Activated CD8-positive, alpha-beta memory T cell treated with anti-CD3 and anti-CD28 coated beads for 36 hours (primary cell): ENCODE data around the gene EML6. TPM values are rescaled to one million over a fixed set of nuclear protein-coding genes. Genes with fewer than 3 reads are reported as not detected.

Experiments
- CTCF ChIA-PET: fragments of 350-600 bp; sonication (Branson Sonifier 250); formaldehyde crosslinking; loops from one replicate; lab custom pipeline; 2021; ENCODE audit warnings: antibody characterized with exemption; lab: Charles Lee
- POLR2A ChIA-PET: fragments of 350-600 bp; sonication (Branson Sonifier 250); formaldehyde crosslinking; loops from one replicate; lab custom pipeline; 2021; ENCODE audit warnings: antibody characterized with exemption; lab: Charles Lee
- total RNA-seq, 2 experiments: library from RNA; stranded (reverse); gene quantifications; one replicate each; pipeline ENCODE4 v1.2.3, GENCODE V29; 2021

Gene EML6
- total RNA-seq, 2 experiments from 2014 or later, result 0.89 to 1.7 TPM

DNA sequence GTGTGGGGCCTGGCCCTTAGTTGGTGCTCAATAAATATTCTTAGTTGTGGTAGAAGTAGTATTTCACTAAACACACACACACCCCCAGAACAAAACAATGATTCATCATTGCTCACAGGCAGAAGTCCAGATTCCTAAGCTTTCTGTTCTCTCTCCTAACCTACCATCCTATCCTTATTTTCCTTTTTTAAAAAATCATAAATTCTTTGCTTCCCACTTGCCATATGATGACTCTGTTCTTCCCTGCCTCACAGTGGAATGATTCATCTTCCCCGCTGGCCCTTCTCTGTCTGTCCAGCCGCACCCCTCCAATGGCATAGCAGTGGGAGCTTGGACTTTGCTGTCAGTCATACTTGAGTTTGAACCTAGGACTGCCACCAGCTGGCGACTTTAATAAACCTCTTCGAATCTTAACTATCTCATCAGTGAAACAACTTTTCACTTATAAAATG lies 5.2 kb downstream of the EML6 start:
- ChIA-PET POLR2A (no interaction called here), CTCF (no interaction called here)

GRCh38 chr2:54735636-54736035 lies 12.2 kb downstream of the EML6 start:
- ChIA-PET POLR2A (no interaction called here), CTCF (no interaction called here)

DNA sequence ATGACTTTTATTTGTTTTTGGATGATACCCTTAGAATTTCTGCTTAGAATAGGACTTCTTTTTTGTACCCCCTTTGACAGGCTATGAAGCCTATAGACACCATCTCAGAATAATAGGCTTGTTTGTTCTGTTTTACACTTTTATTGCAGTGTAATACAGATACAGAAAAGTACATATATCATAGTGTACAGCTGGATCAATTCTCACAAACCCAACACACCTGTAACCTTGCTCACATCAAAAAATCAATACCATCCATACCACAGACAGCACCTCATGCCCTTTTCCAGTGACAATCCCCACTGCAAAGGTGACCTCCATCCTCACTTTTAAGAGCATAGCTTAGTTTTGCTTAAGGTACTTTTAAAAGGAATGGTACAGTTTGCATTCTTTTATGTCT lies 14.8 kb downstream of the EML6 start:
- ChIA-PET POLR2A (no interaction called here), CTCF (no interaction called here)

DNA sequence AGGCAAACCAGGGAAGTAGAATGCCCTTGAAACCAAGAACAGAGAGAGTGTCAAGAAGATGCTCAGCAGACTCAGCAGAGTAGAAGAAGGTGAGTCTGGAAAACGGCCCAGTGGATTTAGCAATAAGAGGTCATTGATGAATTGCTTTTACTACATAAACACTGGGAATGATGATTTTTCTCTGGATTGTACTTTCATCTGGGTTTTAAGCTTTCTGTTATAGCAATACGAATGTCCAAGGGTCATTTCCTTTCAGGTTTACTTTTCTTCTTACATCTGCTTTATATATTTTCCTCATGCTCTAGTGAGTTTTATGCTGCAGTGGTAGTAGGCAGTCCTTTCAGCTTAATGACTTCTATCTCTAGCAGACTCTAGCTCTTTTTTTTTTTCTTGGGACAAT lies 16.9 kb downstream of the EML6 start:
- CTCF ChIA-PET, result no interaction called here

DNA sequence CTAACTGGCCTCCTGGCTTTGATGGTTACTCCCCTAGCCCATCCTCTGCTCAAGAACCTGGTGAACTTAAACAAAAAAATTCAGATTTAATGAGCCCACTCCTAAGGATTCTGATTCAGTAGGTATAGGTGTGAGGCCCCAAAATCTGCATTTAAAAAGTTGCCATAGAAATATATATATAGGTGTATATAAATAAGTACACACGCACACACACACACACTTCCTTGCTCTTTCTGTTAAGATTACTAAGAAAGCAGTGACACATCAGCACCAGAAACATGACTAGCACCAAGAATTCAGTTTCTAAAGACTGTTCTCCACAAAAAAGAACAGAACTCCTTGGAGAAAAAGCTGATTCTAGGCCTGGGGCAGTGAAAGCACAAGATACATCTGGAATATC lies 17.8 kb downstream of the EML6 start:
- CTCF ChIA-PET, result no interaction called here

More for the DNA sequence above, 16.9 kb downstream of the EML6 start:
- POLR2A ChIA-PET, result no interaction called here

DNA sequence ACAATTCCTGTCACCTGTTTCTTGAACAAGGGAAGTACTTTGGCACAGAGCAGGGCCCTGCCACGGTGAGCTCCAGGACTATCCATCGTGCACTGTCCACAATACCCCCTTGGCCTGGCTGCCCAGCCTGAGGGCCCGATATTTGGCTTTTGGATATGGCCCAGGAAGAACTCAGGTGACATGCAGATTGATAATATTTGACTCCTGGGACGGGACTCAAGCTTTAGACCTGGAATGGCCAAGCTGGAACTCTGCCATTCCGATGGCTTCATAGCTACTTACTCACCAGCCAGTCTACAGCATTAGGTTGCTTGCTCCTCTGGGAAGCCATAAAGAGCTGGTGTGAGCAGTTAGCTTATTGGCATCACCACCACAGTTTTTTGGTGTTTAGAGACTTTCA lies 26.6 kb downstream of the EML6 start:
- ChIA-PET CTCF (no interaction called here), POLR2A (no interaction called here)

More for the DNA sequence above, 17.8 kb downstream of the EML6 start:
- POLR2A ChIA-PET, result no interaction called here

DNA sequence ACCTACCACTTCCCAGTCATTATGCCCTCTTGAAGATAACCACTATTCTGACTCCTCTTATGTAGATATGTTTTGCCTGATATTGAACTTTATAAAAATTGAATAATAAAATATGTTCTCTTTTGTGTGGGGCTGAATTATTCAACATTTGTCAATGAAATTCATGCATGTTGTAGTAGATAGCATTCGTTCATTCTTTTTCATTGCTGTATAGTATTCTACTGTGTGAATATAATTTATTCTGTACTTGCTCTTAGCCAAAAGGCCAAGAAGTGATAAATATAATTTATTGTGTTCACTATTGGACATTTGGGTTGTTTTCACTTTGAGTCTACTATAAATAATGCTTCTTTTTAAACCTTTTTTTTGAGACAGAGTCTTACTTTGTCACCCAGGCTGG lies 29.0 kb downstream of the EML6 start:
- POLR2A ChIA-PET, result no interaction called here
- CTCF ChIA-PET, result no interaction called here

DNA sequence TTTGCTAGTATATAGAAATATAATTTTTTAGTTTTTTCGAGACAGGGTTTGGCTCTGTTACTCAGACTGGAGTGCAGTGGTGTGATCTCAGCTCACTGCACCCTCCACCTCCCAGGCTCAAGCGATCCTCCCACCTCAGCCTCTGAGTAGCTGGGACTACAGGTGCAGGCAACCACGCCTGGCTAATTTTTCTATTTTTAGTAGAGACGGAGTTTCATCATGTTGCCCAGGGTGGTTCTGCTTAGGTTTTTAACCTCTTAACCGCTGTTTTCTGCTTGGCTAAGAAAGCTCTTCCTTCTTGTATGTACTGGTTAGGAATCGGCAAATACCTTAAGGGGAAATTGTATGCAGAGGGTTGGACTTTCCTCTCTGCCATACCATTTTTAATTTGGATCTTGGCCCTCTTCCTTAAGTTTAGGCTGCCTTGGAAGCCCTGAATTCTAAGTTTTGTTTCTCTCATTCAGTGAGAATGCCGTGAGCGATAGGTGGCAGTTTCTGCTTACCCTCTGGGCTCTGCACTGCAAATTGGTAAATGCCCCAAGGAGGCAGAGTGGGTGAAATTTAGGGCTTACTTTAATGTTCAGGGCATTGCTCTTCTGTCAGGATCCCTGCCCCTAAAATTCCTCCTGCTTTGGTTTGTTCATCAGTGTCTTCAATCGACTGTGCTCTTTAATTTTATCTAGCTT lies 32.3 kb downstream of the EML6 start:
- CTCF ChIA-PET, result no interaction called here
- POLR2A ChIA-PET, result no interaction called here

- ChIA-PET CTCF (no interaction called here), POLR2A (no interaction called here)
Measured at GRCh38 chr2:54757500-54757899, 34.0 kb downstream of the EML6 start.

GRCh38 chr2:54758951-54759350 lies 35.5 kb downstream of the EML6 start:
- CTCF ChIA-PET, result no interaction called here
- POLR2A ChIA-PET, result no interaction called here

- POLR2A ChIA-PET, result no interaction called here
- CTCF ChIA-PET, result no interaction called here
Measured at GRCh38 chr2:54760310-54760709, 36.8 kb downstream of the EML6 start.

DNA sequence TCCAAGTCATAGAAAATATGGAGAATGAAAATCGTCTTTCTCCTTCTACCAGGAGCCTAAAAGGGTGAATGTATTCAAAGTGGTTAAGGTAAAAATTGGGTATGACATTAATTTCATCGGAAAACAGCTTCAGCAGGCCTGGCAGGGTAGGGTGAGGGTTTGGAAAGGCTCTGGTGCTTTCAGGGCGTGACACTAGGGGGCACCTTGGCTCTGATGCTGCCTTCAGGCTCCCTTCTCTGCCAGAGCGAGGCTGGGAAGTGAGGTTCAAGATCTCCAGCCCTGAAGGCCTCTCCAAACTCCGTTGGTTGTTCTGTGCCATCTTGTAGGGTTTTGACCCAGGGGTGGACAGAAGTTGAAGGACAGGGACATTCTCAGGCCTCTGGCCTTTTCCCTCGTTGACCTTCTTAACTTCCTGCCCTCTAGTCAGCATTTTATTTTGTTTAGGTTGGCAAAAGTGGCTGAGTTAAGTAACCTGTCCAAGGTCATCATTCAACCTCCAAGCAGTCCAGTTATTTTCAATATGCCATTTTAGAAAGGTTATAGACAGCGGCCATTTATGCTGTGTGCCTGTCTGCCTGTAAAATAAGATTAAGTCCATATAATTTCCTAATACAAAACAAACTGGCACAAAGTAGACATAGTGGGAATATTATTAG lies 40.3 kb downstream of the EML6 start:
- ChIA-PET POLR2A (no interaction called here), CTCF (interaction anchor here (0.5 kb wide), 1 partner anchor 353 kb away, joined by 3 read pairs; no protein-coding TSS in a partner anchor)

DNA sequence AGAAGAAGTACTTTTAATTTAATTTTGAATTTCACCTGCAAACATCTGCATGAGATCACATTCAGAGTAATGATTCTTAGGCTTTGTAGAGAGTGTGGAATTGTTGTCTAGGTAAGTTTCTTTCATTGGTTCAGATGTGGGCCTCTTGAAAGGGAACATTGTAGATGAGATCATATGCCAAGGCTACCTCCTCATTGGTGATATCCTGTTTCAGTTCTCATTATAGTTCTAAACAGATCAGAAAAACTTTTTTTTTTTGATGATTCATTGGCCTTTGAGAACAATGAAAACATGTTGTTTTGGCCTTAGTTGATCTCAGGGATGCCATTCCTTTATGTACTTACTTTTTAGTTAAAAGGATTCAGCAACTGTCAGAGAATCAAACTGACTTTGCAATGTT lies 44.5 kb downstream of the EML6 start:
- POLR2A ChIA-PET, result no interaction called here
- CTCF ChIA-PET, result no interaction called here

- ChIA-PET POLR2A (no interaction called here), CTCF (no interaction called here)
Measured at GRCh38 chr2:54768772-54769428, 45.4 kb downstream of the EML6 start.

- ChIA-PET CTCF (no interaction called here), POLR2A (no interaction called here)
Measured at GRCh38 chr2:54770211-54770610, 46.7 kb downstream of the EML6 start.

DNA sequence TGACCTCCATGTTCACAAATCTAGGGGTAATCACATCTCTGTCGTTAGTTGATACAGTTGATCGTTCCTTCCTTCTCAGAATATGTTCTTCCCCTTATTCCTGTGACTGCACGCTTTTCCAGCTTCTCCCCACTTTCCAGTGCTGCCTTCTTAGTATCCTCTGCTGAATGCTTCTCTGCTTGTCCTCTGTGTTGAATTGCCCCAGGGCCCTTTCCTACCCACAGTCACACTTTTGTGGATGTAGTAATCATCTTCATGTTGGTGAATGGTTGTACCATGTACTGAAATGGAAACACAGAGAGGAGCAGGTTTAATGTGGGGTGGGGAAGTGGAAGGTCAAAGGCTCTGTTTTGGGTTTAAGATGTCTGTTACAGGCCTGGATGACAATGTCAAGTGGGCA lies 47.2 kb downstream of the EML6 start:
- ChIA-PET POLR2A (no interaction called here), CTCF (no interaction called here)

GRCh38 chr2:54771166-54771885 lies 47.9 kb downstream of the EML6 start:
- POLR2A ChIA-PET, result no interaction called here
- CTCF ChIA-PET, result no interaction called here

DNA sequence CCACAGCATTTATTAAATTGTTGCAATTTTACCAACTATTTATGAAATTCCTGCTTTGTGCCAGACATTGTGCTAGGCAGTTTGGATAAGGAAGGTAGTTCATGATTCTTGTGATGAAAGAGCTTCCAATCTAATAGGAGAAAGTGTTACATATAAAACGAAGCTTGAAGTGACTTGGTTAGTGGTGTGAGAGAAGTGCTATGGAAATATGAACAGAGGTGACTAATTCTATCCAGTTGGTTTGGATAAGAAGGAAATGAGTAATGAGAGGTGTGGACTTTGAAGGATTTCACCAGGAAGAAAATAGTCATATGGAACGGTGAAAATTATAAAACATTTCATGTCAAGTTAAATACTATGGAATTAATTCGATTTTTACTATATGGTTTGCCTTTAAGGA lies 48.6 kb downstream of the EML6 start:
- CTCF ChIA-PET, result no interaction called here
- POLR2A ChIA-PET, result no interaction called here

- POLR2A ChIA-PET, result no interaction called here
- CTCF ChIA-PET, result no interaction called here
Measured at GRCh38 chr2:54772531-54772930, 49.1 kb downstream of the EML6 start.

GRCh38 chr2:54773233-54773632 lies 49.8 kb downstream of the EML6 start:
- ChIA-PET POLR2A (no interaction called here), CTCF (no interaction called here)
